Measurements from ENCODE around the gene USPL1.

DNA sequence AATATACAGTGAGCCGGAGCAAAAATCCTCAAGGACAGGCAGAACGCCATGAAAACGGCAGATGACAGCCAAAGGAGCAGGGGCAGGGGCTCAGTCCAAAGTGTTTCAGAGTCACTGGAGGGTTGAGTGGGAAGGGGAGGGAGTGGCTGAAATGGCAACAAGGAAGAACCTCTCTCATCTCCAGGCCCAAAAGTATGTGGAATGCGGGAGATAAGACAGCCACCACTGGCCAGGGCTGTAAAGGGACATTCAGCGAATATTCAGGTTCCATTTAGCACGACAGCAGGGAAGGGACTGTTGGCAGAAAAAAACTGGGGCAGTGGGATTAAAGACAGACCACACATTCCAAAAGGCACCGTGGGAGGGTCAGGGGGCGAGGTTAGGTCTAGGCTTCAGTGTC, 48.4 kb downstream of the USPL1 start:
- TF ChIP-seq GABPA (IDR thresholded peaks at IDR 0.05 in 1 of 2, conservative IDR thresholded peaks at IDR 0.05 in 1 of 2) (no peak), CTCF (IDR thresholded peaks at IDR 0.05; ENCODE audit: low read depth, low read length, missing input control) (no peak), RXRA (IDR thresholded peaks at IDR 0.05) (no peak), YY1 (IDR thresholded peaks at IDR 0.05) (no peak), MAX (IDR thresholded peaks at IDR 0.05) (no peak), EGR1 (IDR thresholded peaks at IDR 0.05; ENCODE audit: low read depth in 2 of 2) (no peak), HNF4G (IDR thresholded peaks at IDR 0.05) (no peak)
- TF ChIP-seq, protein P1, sequence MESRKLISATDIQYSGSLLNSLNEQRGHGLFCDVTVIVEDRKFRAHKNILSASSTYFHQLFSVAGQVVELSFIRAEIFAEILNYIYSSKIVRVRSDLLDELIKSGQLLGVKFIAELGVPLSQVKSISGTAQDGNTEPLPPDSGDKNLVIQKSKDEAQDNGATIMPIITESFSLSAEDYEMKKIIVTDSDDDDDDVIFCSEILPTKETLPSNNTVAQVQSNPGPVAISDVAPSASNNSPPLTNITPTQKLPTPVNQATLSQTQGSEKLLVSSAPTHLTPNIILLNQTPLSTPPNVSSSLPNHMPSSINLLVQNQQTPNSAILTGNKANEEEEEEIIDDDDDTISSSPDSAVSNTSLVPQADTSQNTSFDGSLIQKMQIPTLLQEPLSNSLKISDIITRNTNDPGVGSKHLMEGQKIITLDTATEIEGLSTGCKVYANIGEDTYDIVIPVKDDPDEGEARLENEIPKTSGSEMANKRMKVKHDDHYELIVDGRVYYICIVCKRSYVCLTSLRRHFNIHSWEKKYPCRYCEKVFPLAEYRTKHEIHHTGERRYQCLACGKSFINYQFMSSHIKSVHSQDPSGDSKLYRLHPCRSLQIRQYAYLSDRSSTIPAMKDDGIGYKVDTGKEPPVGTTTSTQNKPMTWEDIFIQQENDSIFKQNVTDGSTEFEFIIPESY (IDR thresholded peaks at IDR 0.05) = no peak

All from liver (tissue), 3 donors.